Ectodermal cell (in vitro differentiated cells): ENCODE measurements around the gene GSS.

Experiments
- H3K27ac ChIP-seq: 2 replicates; pipeline ENCODE4 v1.7.0; 2013; ENCODE audit warnings: mild to moderate bottlenecking, low read depth, low read length; ENCODE audit not compliant: insufficient read depth, poor library complexity, severe bottlenecking
- H3K27me3 ChIP-seq: 2 replicates; pipeline ENCODE4 v1.7.0; 2013; ENCODE audit warnings: mild to moderate bottlenecking, low read length; ENCODE audit not compliant: insufficient read depth, control insufficient read depth, poor library complexity, severe bottlenecking
- H3K36me3 ChIP-seq: one replicate; pipeline ENCODE4 v1.7.0; 2013; ENCODE audit warnings: low read length; ENCODE audit not compliant: control insufficient read depth, insufficient read depth
- H3K4me1 ChIP-seq: one replicate; pipeline ENCODE4 v1.7.0; 2013; ENCODE audit warnings: low read length; ENCODE audit not compliant: control insufficient read depth, insufficient read depth
- H3K4me3 ChIP-seq: 2 replicates; pipeline ENCODE4 v1.7.0; 2013; ENCODE audit warnings: low read depth, low read length, control low read depth; ENCODE audit not compliant: insufficient read depth
- H3K9me3 ChIP-seq: 2 replicates; pipeline ENCODE4 v1.7.0; 2013; ENCODE audit warnings: mild to moderate bottlenecking, low read length, moderate library complexity; ENCODE audit not compliant: control insufficient read depth
- WGBS, 2 experiments: methylation state at CpG; one replicate each; pipeline ENCODE4 v1.1.7; 2013; ENCODE audit warnings: missing lambda C conversion rate in 2 of 2; 5-methylcytosine and 5-hydroxymethylcytosine counted together

GSS gene

DNA sequence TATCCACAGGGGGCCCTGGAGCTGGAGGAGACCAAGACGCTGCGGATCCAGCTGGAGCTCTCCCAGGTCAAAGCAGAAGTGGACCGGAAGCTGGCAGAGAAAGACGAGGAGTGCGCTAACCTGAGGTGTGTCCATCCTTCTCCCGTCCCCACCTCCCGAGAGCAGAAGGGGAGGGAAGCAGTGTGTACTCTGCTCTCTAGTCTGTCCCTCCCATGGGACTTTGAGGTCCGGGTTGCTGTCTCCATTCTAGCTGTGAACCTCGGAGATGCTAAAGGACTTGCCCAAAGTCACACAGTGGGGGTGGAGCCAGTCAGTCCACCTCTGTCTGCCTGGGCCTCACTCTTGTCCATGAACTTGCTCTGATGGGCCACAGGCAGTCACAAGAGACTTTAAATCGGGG is 44.2 kb upstream of the GSS start:
- Histone ChIP-seq H3K36me3 (peaks cover 42% of the 10 kb centered on the region), H3K4me1 (no peaks in the 10 kb centered on the region), H3K27ac (no peak overlapping the region), H3K4me3 (no peak overlapping the region), H3K9me3 (no peaks in the 10 kb centered on the region), H3K27me3 (no peaks in the 10 kb centered on the region)
- 91 to 94% methylated on average over 10 of the region's 10 CpGs for WGBS, 2 experiments

DNA sequence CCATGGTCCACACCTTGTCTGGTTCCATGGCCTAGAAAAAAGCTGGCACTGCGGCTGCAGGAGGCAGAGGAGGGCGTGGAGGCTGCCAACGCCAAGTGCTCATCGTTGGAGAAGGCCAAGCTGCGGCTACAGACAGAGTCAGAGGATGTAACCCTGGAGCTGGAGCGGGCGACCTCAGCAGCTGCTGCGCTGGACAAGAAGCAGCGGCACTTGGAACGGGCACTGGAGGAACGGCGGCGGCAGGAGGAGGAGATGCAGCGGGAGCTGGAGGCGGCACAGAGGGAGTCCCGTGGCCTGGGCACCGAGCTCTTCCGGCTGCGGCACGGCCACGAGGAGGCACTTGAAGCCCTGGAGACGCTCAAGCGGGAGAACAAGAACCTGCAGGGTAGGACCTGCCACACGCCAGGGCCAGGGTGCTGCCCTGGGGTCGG is 43.4 kb upstream of the GSS start:
- 96% methylated on average over 25 of the region's 25 CpGs for WGBS, 2 experiments
- Histone ChIP-seq H3K27ac (no peak overlapping the region), H3K27me3 (no peaks in the 10 kb centered on the region), H3K4me3 (no peak overlapping the region), H3K36me3 (peaks cover 35% of the 10 kb centered on the region), H3K4me1 (no peaks in the 10 kb centered on the region), H3K9me3 (no peaks in the 10 kb centered on the region)

DNA sequence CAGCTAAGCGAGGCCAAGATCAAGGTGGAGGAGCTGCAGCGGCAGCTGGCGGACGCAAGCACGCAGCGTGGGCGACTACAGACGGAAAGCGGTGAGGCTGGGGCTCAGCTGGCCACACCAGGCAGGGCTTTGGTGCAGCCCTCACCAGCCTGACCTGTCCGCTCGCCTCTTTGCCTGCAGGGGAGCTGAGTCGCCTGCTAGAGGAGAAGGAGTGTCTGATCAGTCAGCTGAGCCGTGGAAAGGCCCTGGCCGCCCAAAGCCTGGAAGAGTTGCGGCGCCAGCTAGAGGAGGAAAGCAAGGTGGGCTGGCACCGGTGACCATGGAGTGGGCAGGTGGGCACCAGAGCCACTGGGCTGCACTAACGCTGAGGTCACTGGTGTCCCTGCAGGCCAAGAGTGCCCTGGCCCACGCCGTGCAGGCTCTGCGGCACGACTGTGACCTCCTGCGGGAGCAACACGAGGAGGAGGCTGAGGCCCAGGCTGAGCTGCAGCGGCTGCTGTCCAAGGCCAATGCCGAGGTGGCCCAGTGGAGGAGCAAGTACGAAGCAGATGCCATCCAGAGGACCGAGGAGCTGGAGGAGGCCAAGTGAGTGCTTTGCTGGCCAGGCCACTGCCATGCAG is 42.8 kb upstream of the GSS start:
- 92% methylated on average over 28 of the region's 28 CpGs for WGBS, 2 experiments
- Histone ChIP-seq H3K9me3 (no peaks in the 10 kb centered on the region), H3K36me3 (peaks cover 34% of the 10 kb centered on the region), H3K4me1 (no peaks in the 10 kb centered on the region), H3K27ac (no peak overlapping the region), H3K4me3 (no peak overlapping the region), H3K27me3 (no peaks in the 10 kb centered on the region)

DNA sequence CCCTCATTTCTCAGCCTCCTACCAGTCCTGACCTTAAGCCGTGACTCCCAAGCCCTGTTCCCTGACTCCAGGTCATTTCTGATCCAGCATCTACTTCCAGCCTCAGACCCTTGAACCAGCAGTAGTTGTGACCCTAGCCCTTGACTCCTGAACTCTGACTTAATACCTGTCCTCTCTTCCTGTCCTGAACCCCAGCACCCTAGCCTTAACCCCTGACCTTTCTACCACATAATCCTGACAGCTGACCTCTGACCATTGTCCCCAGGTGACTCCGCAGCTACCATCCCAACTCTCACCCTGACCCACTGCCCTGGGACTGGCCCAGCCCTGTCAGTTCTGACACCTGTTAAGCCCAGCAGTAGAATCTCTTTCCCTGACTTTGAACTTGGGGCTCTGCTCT is 42.2 kb upstream of the GSS start:
- WGBS, 2 experiments: 96% methylated on average over 2 of the region's 2 CpGs
- no peaks in the 10 kb centered on the region for H3K9me3 ChIP-seq
- H3K27me3 ChIP-seq: no peaks in the 10 kb centered on the region
- H3K4me3 ChIP-seq: no peak overlapping the region
- H3K27ac ChIP-seq: no peak overlapping the region
- peaks cover 29% of the 10 kb centered on the region for H3K36me3 ChIP-seq
- H3K4me1 ChIP-seq: no peaks in the 10 kb centered on the region

DNA sequence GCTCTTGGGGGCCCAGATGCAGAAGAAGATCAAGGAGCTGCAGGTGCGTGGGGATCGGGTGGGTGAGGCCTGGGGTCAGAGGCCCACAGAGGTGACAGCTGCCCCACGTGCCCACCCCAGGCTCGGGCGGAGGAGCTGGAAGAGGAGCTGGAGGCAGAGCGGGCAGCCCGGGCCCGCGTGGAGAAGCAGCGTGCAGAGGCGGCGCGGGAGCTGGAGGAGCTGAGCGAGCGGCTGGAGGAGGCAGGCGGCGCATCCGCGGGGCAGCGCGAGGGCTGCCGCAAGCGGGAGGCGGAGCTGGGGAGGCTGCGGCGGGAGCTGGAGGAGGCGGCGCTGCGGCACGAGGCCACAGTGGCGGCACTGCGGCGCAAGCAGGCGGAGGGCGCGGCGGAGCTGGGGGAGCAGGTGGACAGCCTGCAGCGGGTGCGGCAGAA is 41.5 kb upstream of the GSS start:
- Histone ChIP-seq H3K4me3 (no peak overlapping the region), H3K27me3 (no peaks in the 10 kb centered on the region), H3K36me3 (peaks cover 23% of the 10 kb centered on the region), H3K4me1 (no peaks in the 10 kb centered on the region), H3K27ac (no peak overlapping the region), H3K9me3 (no peaks in the 10 kb centered on the region)
- WGBS, 2 experiments: 95 to 96% methylated on average over 39 of the region's 39 CpGs

DNA sequence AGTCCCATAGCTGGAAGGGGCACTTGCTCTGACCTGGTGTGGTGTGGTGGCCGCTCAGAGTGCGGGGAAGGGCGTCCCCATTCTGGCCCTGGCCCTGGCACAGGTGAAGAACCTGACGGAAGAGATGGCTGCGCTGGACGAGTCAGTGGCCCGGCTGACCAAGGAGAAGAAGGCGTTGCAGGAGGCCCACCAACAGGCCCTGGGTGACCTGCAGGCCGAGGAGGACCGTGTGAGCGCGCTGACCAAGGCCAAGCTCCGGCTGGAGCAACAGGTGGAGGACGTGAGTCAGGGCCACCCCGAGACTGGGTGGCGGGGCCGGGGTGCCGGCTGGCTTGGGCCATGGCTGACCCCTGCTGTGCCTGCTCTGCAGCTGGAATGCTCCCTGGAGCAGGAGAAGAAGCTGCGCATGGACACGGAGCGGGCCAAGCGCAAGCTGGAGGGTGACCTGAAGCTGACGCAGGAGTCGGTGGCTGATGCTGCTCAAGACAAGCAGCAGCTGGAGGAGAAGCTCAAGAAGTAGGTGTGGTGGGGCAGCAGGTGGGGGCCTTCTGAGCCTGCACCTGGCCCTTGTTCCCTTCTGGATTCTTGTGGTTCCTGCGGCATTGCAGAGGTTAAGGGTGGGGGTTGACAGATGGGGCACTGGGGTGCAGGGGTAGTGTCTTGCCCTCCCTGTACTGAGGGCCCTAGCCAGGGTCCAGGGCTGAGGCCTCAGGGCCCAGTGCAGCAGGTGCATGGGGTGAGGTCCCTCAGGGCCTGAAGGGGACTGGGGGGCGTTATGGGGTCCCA is 40.8 kb upstream of the GSS start:
- Histone ChIP-seq H3K9me3 (no peaks in the 10 kb centered on the region), H3K36me3 (peaks cover 16% of the 10 kb centered on the region), H3K27ac (no peak overlapping the region), H3K4me1 (no peaks in the 10 kb centered on the region), H3K27me3 (no peaks in the 10 kb centered on the region), H3K4me3 (no peak overlapping the region)
- WGBS, 2 experiments: 96% methylated on average over 26 of the region's 26 CpGs

DNA sequence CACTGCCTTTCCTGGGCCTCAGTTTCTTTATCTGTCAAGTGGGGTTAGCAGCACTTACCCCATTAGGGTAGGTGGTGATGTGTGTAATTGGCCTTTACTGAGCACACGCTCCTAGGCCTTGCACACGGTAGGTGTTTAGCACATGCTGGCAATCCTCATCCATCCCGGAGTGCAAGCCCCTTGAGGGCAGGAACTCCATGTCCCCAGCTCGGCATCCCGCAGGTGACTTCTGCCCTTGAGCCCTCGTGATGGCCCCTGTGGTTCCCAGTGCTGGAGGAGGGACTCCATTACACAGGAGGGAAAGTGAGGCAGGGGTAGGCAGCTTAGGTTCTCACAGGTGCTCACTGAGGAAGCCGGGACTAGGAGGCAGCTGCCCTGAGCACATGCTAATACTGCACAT is 40.1 kb upstream of the GSS start:
- Histone ChIP-seq H3K4me3 (no peak overlapping the region), H3K36me3 (peaks cover 13% of the 10 kb centered on the region), H3K27ac (no peak overlapping the region), H3K4me1 (no peaks in the 10 kb centered on the region), H3K9me3 (no peaks in the 10 kb centered on the region), H3K27me3 (no peaks in the 10 kb centered on the region)
- 89 to 90% methylated on average over 7 of the region's 7 CpGs for WGBS, 2 experiments

DNA sequence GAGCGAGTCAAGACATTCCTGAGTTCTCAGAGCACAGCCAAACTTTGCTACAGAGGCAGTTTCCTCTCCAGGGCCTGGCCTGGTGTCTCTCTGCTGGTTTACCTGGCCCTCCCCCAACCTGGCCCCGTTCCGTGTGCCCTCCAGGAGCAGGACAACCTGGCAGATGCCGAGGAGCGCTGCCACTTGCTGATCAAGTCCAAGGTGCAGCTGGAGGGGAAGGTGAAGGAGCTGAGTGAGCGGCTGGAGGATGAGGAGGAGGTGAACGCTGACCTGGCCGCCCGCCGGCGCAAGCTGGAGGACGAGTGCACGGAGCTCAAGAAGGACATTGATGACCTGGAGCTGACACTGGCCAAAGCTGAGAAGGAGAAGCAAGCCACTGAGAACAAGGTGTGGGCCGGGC is 39.6 kb upstream of the GSS start:
- H3K27me3 ChIP-seq: no peaks in the 10 kb centered on the region
- WGBS, 2 experiments: 95 to 96% methylated on average over 14 of the region's 14 CpGs
- H3K4me1 ChIP-seq: no peaks in the 10 kb centered on the region
- no peak overlapping the region for H3K4me3 ChIP-seq
- H3K9me3 ChIP-seq: no peaks in the 10 kb centered on the region
- H3K27ac ChIP-seq: no peak overlapping the region
- peaks cover 8% of the 10 kb centered on the region for H3K36me3 ChIP-seq

DNA sequence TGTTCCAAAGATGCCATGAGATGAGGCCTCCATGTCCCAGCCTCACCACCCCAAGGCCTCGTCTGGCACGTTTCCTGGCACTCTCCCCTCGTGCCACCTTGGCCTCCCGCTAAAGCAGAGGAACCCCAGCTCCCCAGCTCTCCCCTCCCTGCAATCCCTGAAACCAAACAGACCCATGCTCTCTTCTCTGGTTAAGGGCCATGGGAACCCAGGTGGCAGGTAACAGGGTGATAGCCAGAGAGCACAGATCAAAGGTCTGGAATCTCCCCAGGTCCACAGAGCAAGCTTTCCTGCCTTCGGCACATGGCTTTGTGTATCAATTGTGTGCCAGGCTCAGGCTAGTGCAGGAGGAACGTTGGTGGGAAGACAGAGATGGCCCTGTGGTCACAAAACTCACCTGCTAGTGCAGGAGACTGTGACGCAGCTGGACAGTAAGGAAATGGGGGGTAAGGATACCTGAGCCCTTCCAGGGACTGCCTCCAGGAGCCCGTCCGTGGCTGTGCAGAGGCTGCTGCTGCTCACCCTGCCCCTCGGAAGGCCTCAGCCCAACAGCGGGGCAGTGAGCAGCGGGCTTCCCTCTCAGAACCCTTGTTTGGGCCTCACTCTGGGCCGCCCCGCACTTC is 39.0 kb upstream of the GSS start:
- H3K9me3 ChIP-seq: no peaks in the 10 kb centered on the region

DNA sequence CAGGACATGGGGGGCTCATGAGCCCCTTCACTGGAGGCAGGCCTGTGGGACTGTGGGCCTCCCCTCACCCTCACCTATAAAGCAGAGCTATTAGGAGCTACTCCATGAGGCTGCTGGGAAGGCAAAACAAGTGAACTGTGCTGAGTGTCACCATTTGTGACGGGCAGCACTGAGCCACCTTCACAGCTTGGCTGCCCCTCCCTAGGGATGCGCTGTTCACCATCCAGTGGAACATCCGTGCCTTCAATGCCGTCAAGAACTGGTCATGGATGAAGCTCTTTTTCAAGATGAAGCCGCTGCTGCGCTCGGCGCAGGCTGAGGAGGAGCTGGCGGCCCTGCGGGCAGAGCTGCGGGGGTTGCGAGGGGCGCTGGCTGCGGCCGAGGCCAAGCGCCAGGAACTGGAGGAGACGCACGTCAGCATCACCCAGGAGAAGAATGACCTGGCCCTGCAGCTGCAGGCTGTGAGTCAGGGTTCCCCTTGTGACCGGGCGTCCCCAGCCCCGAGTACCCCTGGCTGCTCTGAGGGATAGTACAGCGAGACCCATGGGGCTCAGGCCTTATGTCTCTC is 38.4 kb upstream of the GSS start:
- WGBS, 2 experiments: 94 to 95% methylated on average over 22 of the region's 22 CpGs
- H3K4me3 ChIP-seq: no peak overlapping the region
- no peak overlapping the region for H3K27ac ChIP-seq
- no peaks in the 10 kb centered on the region for H3K4me1 ChIP-seq
- no peaks in the 10 kb centered on the region for H3K9me3 ChIP-seq
- H3K27me3 ChIP-seq: no peaks in the 10 kb centered on the region
- peaks cover 5% of the 10 kb centered on the region for H3K36me3 ChIP-seq

More for the DNA sequence above, 39.0 kb upstream of the GSS start:
- H3K4me1 ChIP-seq: no peaks in the 10 kb centered on the region
- H3K27ac ChIP-seq: no peak overlapping the region
- H3K27me3 ChIP-seq: no peaks in the 10 kb centered on the region
- H3K4me3 ChIP-seq: no peak overlapping the region
- WGBS, 2 experiments: 86 to 87% methylated on average over 14 of the region's 14 CpGs
- H3K36me3 ChIP-seq: peaks cover 5% of the 10 kb centered on the region
